ENCODE data around the gene SCGB3A1.

Gene SCGB3A1

DNA sequence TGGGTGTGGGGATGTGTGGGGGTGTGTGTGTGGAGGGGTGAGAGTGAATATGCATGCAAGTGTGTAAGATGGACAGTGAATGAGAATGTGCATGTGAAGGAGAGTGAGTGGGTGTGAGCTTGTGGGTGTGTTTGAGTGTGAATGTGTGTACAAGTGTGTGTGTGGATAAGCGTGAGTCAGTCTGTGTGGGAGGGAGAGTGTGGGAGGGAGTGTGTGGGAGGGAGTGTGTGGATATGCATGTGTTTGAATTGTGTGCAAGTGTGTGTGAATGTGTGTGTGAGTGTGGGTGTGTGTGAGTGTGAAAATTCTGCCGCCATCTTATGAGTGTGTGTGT, 3.7 kb upstream of the SCGB3A1 start:
- no peak for DNase-seq (ENCODE audit: low read depth, low spot score)
- no peak overlapping the region for H3K4me3 ChIP-seq (ENCODE audit: low read length)

DNA sequence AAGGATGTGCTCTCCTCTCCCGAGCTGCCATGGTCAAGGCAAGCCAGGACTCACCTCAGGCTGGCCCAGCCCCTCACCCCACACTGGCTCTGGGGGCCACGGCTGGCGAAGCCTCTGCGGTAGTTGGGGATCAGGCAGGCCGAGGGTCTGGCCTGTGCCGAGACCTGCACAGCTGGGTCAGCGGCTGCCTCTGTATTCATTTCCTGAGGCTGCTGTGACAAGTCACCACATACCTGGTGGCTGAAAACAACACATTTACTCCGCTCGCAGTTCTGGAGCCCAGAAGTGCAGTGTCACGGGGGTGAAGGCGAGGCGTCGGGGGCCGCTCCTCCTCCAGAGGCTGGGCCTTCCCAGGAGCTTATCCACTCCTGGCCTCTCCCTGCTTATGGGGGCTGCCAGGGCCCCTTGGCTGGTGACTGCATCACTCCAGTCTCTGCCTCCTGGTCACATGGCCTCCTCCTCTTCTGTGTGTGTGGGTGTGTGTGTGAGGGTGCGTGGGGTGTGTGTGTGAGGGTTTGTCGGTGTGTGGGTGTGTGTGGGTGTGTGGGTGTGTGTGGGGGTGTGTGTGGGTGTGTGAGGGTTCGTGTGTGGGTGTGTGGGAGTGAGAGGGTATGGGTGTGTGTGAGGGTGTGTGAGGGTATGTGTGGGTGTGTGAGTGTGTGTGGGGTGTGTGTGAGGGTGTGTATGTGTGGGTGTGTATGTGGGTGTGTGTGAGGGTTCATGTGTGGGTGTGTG, 3.2 kb upstream of the SCGB3A1 start:
- no peak overlapping the region for H3K4me3 ChIP-seq (ENCODE audit: low read length)
- no peak for DNase-seq (ENCODE audit: low read depth, low spot score)

DNA sequence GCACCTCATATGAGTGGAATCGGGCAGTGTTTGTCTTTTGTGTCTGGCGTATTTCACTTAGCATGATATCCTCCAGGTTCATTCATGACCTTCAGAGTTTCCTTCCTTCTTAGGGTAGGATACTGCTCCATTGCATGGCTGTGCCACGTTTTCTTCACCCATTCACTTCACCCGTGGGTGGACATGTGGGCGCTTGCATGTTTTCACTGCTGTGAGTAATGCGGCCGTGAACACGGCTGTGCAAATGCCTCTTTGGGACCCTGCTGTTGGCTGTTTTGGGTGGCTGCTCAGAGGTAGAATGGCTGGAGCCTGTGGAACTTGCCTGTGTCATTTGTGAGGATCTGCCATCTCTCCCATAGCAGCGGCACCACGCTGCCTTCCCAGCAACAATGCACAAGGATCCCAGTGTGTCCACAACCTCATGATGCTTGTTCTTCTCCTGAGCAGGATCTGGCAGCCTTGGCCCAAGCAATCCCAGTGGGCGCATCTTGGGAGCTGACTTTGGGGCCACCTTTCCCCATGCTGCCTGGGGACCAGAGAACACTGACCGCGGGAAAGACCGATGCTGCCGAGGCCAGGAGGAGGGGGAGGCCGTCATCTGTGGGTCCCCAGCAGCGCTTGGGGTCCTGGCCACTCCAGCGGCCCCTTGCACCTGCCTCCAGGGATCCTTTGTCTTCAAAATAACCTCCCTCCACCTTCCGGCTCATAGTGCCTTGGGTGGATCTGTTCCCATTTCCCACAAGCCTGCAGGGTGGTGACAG, 2.3 kb upstream of the SCGB3A1 start:
- DNase-seq (ENCODE audit: low read depth, low spot score), result no peak
- H3K4me3 ChIP-seq (ENCODE audit: low read length), result no peak overlapping the region

DNA sequence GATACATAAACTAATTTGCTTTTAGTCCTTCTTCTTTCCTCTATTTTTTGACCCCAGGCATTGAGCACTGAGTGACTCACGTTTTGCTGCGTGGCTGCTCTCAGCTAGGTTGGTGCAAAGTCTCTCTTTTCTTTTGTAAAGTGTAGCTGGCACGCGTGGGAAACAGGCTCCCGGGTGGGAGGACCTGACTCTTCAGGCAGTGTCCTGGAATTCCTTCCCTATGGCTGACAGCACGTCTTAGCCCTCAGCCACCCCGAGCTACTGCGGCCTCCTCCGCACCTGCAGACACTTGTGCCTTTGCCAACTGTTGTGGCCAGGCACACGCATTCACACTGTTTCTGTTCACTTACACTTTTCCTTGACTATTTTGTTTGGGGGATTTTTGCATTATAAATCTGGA, 877 bp upstream of the SCGB3A1 start:
- no peak overlapping the region for H3K4me3 ChIP-seq (ENCODE audit: low read length)
- DNase-seq (ENCODE audit: low read depth, low spot score), result no peak

DNA sequence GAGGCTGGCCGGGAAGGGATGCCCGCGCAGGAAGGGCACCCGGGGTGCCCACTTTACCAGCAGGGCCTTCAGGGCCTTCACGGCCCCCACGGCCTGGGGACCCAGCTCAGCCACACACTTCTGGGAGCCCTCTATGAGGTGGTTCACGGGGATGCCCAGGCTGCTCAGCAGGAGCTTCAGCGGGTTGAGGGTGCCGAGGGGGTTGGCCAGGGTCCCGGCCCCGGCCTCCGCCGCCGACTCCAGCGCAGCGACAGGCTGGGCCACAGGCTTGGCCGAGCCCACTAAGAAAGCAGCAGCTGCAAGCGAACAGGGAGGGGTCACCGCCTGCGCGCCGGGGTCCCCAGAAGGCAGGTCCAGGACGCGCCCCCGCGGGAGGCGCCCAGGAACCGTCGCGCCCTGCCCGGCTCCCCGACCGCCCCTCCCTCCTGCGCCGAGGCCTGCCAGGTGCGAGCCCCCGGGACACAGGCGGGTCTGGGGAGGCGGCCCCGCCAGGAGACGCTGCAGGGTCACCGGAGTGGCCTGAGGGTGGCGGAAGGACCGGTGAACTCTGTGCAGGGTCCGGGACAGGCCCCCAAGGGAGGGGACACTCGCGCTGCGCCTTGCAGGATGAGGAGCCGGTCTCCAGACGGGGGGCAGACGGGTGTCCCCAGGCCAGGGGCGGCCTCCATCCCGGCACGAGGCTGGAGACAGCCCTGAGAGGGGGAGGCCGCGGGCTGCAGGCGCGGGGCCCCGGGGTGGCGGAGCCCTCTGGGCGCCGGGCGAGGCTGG, 572 bp downstream of the SCGB3A1 start:
- no peak overlapping the region for H3K4me3 ChIP-seq (ENCODE audit: low read length)
- DNase-seq (ENCODE audit: low read depth, low spot score), result no peak

DNA sequence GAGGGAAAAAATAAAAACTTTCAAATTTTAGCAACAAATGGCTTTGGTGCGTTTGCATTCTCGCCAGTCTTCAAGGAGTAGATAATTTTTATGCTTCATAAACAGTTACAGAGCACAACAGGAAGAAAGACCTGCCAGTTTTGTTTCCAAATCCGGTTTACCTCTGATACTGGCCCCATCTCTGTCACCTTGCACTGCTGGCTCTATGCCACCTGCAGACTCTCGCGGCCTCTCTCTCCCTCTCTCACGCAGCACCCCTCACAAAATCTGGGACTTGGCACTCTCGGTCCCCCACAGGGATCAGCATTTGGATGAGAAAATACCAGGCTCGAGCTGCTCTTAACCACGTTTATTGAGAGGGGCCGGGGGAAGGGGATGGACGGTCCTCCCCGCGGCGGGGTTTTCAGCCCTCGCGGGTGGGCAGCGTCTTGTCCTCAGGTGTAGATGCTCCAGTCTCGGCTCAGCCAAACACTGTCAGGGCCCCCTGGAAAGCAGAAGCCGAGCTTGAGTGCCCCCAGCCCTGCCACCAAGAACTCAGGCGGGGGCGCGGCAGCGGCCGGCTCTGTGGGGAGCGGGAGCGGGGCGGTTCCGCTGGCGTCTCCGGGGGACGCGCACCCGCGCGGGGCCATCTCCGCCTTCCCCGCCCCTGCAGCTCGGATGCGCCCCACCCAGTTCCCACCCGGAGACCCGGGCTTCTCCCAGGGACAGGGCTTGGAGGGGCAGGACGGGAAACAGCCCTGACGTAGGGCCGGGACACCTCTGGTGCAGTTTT, 1.3 kb downstream of the SCGB3A1 start:
- H3K4me3 ChIP-seq (ENCODE audit: low read length), result no peak overlapping the region
- no peak for DNase-seq (ENCODE audit: low read depth, low spot score)

DNA sequence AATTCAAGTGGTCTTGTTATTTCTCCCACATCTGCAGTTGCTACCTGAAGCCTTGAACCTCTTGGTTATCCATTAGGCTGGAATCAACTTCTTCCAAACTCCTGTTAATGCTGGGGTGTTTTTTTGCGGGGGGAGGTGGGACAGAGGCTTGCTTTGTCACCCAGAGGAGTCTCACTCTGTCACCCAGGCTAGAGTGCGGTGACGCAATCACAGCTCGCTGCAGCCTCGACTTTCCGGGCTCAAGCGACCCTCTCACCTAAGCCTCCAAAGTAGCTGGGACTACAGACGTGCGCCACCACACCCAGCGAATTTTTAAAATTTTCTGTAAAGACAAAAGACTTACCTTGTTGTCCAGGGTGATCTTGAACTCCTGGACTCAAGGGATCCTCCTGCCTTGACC, 4.4 kb downstream of the SCGB3A1 start:
- H3K4me3 ChIP-seq (ENCODE audit: low read length), result no peak overlapping the region
- no peak for DNase-seq (ENCODE audit: low read depth, low spot score)

DNA sequence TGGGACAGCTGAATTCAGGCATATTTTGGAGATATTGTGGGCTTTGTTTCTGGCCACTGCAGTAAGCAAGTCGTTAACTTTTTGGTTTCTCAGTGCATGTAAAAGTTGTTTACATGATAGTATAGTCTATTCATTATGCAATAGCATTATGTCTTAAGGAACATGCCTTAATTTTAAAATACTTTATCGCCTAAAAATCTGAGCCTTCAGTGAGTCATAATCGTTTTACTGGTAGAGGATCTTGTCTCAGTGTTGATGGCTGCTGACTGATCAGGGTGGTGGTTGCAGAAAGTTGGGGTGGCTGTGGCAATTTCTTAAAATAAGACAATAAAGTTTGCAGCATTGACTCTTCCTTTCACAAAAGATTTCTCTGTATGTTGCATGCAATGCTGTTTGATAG, 5.1 kb downstream of the SCGB3A1 start:
- H3K4me3 ChIP-seq (ENCODE audit: low read length), result no peak overlapping the region
- DNase-seq (ENCODE audit: low read depth, low spot score), result no peak

DNA sequence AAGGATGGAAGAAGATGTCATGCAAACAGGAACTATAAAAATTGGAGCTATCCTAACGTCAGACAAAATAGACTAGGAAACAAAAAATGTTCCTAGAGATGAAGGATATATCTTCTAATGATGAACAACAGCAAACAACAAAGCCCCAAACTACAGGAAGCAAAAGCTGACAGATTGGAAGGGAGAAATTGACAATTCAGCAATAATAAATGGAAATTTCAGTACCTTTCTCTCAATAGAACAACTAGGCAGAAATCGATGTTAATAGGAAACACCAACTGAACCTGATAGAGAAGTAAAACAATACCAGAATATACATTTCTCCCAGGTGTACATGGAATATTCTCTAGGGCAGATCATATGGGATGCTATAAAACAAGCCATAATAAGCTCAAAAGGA, 7.6 kb downstream of the SCGB3A1 start:
- H3K4me3 ChIP-seq (ENCODE audit: low read length), result no peak overlapping the region
- DNase-seq (ENCODE audit: low read depth, low spot score), result no peak

DNA sequence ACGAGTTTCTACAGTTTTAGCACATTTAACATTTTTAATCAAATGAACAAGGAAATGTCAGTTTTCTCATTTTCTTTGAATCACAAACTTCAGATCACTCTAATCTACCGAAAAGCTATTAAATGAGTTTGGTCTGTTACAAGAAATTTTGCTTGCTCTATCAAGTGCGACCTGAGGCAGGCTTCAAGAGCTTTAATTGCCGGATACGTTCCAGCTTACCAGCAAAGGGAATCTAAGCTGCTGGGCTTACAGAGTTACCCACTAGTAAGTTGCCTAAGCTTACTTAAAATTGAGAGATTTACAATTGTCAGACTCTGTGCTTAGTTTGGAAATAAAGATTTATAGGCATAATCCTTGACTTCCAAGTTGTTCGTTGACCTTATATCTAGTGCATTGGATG, 10.6 kb downstream of the SCGB3A1 start:
- H3K4me3 ChIP-seq (ENCODE audit: low read length), result no peak overlapping the region
- DNase-seq (ENCODE audit: low read depth, low spot score), result no peak

DNA sequence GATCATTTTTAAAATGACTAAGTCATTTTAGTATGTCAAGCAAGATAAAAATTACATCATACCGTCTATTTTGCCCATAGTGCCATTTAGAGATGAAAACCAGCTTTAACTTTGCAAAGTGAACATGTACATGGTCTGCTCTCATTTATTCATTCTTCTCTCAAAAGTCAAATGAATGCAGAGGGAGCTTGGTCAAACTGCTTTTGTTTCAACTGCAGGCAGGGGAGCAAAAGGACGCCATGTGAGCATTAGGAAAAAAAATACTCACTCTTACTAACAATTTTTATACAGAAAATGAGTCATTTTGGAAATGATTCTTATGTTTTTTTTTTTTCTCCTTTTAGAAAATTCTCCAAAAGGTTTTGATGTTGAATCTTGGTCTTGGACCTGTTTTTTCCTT, 15.7 kb downstream of the SCGB3A1 start:
- H3K4me3 ChIP-seq (ENCODE audit: low read length), result no peak overlapping the region

DNA sequence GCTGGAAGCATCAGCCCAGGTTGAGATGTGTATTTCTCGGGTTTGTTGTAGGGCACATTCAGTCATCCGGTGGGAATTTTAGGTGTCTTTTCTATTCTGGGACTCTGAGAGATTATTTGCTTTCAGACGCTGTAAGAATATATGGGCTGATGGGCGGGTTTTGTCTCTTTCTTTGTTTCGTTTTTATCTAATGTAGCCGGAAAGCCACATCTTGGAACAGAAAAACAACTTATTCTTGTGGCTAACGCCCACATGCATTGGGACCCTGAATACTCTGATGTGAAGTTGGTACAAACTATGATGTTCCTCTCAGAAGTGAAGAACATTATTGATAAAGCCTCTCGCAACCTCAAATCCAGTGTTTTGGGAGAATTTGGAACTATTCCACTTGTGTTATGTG, 22.4 kb downstream of the SCGB3A1 start:
- no peak for DNase-seq (ENCODE audit: low read depth, low spot score)
- no peak overlapping the region for H3K4me3 ChIP-seq (ENCODE audit: low read length)

More for the DNA sequence above, 15.7 kb downstream of the SCGB3A1 start:
- no peak for DNase-seq (ENCODE audit: low read depth, low spot score)

DNA sequence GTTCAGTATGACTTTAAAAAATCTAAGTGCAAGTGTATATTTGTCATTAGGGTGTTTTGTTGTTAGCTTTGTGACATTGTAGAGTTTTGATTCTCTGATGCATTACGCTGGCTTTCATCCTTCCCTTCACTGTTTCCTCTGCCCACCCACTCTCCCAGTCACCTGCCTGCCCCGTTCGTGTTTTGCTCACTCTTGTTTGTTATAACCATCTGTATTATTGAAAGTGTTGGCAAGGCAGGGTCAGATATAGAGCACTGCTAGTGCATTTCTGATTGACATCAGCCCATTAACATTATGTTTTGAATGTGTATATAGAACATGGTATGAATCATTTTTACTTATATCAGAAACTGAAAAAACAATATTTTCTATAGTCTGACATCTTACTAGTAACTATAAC, 27.3 kb downstream of the SCGB3A1 start:
- no peak for DNase-seq (ENCODE audit: low read depth, low spot score)
- H3K4me3 ChIP-seq (ENCODE audit: low read length), result no peak overlapping the region

DNA sequence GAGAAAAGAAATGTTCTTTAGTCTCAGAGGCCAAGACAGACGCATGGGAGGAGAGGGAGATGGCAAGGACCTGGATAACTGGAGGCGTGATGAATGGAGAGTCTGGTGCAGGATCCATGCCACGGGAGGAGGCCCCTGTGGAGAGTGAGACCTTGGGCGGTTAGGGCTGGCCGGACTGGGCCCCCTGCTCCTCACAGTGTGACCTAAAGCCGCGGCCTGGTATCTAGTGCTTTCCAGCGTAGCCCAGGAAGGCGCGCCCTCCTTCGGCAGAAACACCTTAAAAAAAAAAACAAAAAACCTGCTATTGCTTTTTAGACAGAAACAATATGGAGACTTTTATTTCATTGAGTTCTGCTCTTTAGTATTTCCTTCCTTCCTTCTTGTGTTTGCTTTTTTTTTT, 33.1 kb downstream of the SCGB3A1 start:
- DNase-seq (ENCODE audit: low read depth, low spot score), result no peak
- H3K4me3 ChIP-seq (ENCODE audit: low read length), result no peak overlapping the region

DNA sequence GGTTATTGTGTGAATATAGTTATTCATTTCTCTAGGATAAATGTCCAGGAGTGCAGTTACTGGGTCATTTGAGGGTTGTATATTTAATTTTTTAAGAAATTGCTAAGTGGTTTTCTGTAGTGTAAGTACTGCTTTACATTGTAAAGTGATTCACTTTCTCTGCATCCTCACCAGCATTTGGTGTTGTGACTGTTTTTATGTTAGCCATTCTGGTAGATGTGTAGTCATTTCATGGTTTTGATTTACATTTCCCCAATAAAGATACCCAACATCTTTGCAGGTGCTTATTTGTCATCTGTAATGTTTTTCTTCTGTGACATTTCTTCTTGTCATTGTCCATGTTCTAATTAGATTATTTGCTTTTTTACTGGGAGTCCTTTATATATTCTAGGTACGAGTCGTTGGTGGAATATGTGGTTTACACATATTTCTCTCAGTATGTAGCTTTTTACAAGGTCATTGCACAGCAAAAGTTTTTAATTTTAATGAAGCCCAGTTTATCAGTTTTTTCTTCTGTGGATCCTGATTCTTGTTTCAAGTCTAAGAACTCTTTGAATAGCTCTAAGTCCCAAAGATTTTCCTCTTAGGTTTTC, 34.0 kb downstream of the SCGB3A1 start:
- no peak overlapping the region for H3K4me3 ChIP-seq (ENCODE audit: low read length)
- no peak for DNase-seq (ENCODE audit: low read depth, low spot score)

DNA sequence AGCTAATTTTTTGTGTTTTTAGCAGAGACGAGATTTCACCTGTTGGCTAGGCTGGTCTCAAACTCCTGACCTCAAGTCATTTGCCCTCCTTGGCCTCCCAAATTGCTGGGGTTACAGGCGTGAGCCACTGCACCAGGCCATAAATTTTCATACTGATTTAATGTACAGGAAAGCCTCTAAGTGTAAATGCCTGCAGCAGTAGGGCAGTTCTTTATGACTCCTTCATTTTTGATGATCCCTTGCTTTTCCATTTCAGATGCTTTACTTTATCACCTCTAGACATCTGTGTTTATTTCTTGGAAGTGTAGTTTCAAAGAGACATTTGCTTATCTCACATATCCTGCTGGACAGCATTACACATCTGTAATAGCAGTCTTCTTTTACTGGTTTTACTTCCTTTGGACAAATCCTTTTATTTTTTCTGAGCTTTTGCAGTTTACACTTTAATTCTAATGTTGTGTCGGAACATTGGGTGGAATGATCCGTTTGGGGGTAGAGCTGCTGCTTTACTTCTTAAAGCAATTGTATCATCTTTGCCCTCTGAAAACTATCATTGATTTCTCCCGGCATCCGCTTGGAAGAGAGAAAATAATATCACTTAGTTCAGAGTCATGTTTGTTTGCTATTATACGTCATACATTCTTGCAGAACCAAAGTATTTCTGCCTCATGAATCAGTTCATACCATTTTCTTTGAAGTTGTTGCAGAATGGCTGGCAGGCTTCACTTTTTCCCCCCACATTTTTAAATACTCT, 36.0 kb downstream of the SCGB3A1 start:
- H3K4me3 ChIP-seq (ENCODE audit: low read length), result no peak overlapping the region
- no peak for DNase-seq (ENCODE audit: low read depth, low spot score)

DNA sequence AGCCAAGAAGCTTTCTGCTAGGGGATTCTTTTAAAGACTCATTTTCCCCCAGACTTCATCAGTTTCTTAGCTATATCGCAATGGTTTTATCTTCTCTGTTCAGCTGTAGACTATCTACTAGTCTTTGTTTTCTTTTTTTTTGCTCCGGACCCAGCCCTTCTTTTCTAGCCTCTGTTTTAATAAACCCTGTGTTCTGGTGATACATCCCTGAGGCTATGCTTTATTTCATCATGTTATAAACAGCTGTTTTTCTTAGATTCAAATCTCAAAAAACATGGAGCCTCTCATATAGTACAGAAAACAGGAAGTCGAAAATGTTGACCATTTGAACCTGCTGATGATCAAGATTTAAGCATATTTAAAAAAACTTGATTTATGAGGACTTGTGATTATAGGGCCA, 37.8 kb downstream of the SCGB3A1 start:
- no peak overlapping the region for H3K4me3 ChIP-seq (ENCODE audit: low read length)
- DNase-seq (ENCODE audit: low read depth, low spot score), result no peak

DNA sequence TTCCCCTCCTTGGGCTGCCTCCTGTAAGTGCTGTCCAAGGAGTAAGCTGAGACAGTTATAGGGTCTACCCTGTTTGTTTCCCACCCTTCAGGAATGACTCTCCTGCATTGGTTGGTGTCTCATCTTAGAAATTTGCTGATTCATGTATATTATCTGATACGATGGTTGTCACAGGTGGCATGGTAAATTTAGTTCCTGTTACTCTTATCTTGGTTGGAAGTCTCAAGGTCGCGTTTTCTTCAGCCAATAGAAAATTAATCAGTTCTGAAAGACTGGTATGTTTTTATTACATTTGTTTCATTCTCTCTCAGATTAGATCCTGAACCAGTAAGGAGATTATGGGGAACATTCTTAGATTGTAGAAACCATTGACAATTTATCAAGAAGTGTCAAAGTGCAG, 42.7 kb downstream of the SCGB3A1 start:
- no peak for DNase-seq (ENCODE audit: low read depth, low spot score)
- no peak overlapping the region for H3K4me3 ChIP-seq (ENCODE audit: low read length)

DNA sequence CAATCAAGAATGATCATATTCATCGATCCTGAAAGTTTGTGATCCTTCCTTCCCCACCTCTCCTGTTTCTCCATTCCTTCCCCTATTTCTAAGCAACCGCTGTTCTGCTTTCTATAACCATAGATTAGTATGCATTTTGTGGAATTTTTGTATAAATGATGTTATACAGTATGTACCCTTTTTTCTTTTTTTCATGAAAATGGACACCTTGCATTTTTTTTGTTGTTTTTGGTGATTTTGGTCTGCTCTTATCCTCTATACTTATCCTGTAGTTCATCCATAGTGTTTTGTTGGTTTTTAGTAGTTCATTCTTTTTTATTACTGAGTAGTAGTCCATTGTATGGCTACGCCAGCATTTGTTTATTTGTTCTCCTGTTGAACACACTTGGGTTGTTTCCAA, 46.1 kb downstream of the SCGB3A1 start:
- DNase-seq (ENCODE audit: low read depth, low spot score), result no peak
- H3K4me3 ChIP-seq (ENCODE audit: low read length), result no peak overlapping the region
